ENCODE results near the gene NFE2L2. TPM values are rescaled to one million over a fixed set of nuclear protein-coding genes. Genes with fewer than 3 reads are reported as not detected.

NFE2L2 gene
- polyA plus RNA-seq, 1 experiment: 321 TPM

DNA sequence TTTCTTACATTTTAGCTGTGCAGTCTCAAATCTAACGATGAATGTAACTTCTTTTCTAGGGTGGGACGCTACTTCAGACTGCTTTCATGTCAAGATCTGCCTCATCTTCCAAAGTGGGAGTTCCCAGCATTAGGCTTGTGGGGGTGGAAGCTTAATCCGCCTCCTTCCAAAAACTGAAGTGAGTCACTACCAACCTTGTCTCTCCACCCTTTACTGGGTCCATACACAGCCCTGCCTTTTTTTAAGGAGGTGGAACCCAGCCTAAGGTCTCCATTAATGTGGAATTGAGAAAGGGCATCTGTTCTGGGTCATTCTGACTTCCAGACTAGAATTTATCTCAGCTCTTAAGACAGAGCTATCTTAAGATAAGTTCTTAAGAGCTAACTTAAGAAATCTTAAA, 42.0 kb upstream of the NFE2L2 start:
- H3K27me3 ChIP-seq (ENCODE audit: control insufficient read depth, insufficient read depth, low read length): no peaks in the 10 kb centered on the region
- TF ChIP-seq, protein P1, sequence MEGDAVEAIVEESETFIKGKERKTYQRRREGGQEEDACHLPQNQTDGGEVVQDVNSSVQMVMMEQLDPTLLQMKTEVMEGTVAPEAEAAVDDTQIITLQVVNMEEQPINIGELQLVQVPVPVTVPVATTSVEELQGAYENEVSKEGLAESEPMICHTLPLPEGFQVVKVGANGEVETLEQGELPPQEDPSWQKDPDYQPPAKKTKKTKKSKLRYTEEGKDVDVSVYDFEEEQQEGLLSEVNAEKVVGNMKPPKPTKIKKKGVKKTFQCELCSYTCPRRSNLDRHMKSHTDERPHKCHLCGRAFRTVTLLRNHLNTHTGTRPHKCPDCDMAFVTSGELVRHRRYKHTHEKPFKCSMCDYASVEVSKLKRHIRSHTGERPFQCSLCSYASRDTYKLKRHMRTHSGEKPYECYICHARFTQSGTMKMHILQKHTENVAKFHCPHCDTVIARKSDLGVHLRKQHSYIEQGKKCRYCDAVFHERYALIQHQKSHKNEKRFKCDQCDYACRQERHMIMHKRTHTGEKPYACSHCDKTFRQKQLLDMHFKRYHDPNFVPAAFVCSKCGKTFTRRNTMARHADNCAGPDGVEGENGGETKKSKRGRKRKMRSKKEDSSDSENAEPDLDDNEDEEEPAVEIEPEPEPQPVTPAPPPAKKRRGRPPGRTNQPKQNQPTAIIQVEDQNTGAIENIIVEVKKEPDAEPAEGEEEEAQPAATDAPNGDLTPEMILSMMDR (IDR thresholded peaks at IDR 0.05; ENCODE audit: low read depth, low read length): no peak
- POLR2A ChIA-PET: no interaction called here
- H3K4me3 ChIP-seq (ENCODE audit: low read depth, low read length): no peak overlapping the region
- no peak overlapping the region for H3K27ac ChIP-seq (ENCODE audit: low read depth, low read length)
- CTCF ChIA-PET: interaction anchor here (1.8 kb wide), 1 partner anchor 10 kb away, joined by 10 read pairs; no protein-coding TSS in a partner anchor
- no peak for DNase-seq (ENCODE audit: low read depth, low spot score)
- H3K9me3 ChIP-seq (ENCODE audit: control insufficient read depth, insufficient read depth, low read length): no peaks in the 10 kb centered on the region

GRCh38 chr2:177303939-177304338, 39.4 kb upstream of the NFE2L2 start:
- Histone ChIP-seq H3K4me3 (ENCODE audit: low read depth, low read length) (no peak overlapping the region), H3K27ac (ENCODE audit: low read depth, low read length) (no peak overlapping the region), H3K27me3 (ENCODE audit: control insufficient read depth, insufficient read depth, low read length) (no peaks in the 10 kb centered on the region), H3K9me3 (ENCODE audit: control insufficient read depth, insufficient read depth, low read length) (no peaks in the 10 kb centered on the region)
- TF ChIP-seq, protein P1 (IDR thresholded peaks at IDR 0.05; ENCODE audit: low read depth, low read length): no peak
- POLR2A ChIA-PET: interaction anchor here (1.4 kb wide), 1 partner anchor 39 kb away, joined by 3 read pairs; the partner anchor contains the start of gene NFE2L2
- DNase-seq (ENCODE audit: low read depth, low spot score): no peak
- CTCF ChIA-PET: no interaction called here

- TF ChIP-seq, protein P1 (IDR thresholded peaks at IDR 0.05; ENCODE audit: low read depth, low read length): no peak
- no peak overlapping the region for H3K4me3 ChIP-seq (ENCODE audit: low read depth, low read length)
- no peak overlapping the region for H3K27ac ChIP-seq (ENCODE audit: low read depth, low read length)
- CTCF ChIA-PET: interaction anchor here (0.5 kb wide), 1 partner anchor 27 kb away, joined by 3 read pairs; no protein-coding TSS in a partner anchor
- POLR2A ChIA-PET: no interaction called here
- no peaks in the 10 kb centered on the region for H3K27me3 ChIP-seq (ENCODE audit: control insufficient read depth, insufficient read depth, low read length)
- no peaks in the 10 kb centered on the region for H3K9me3 ChIP-seq (ENCODE audit: control insufficient read depth, insufficient read depth, low read length)
- DNase-seq (ENCODE audit: low read depth, low spot score): no peak
These were observed 38.0 kb upstream of the NFE2L2 start for GRCh38 chr2:177302552-177302951.

- H3K9me3 ChIP-seq (ENCODE audit: control insufficient read depth, insufficient read depth, low read length): no peaks in the 10 kb centered on the region
- no peak overlapping the region for H3K27ac ChIP-seq (ENCODE audit: low read depth, low read length)
- TF ChIP-seq, protein P1 (IDR thresholded peaks at IDR 0.05; ENCODE audit: low read depth, low read length): no peak
- DNase-seq (ENCODE audit: low read depth, low spot score): no peak
- no peak overlapping the region for H3K4me3 ChIP-seq (ENCODE audit: low read depth, low read length)
- ChIA-PET POLR2A (no interaction called here), CTCF (interaction anchor here (0.6 kb wide), 1 partner anchor 53 kb away, joined by 8 read pairs; no protein-coding TSS in a partner anchor)
- H3K27me3 ChIP-seq (ENCODE audit: control insufficient read depth, insufficient read depth, low read length): no peaks in the 10 kb centered on the region
These were observed 33.7 kb upstream of the NFE2L2 start for GRCh38 chr2:177298191-177298590.

- H3K9me3 ChIP-seq (ENCODE audit: control insufficient read depth, insufficient read depth, low read length): no peaks in the 10 kb centered on the region
- no peaks in the 10 kb centered on the region for H3K27me3 ChIP-seq (ENCODE audit: control insufficient read depth, insufficient read depth, low read length)
- TF ChIP-seq, protein P1 (IDR thresholded peaks at IDR 0.05; ENCODE audit: low read depth, low read length): peak; percentile 36
- H3K27ac ChIP-seq (ENCODE audit: low read depth, low read length): no peak overlapping the region
- no peak overlapping the region for H3K4me3 ChIP-seq (ENCODE audit: low read depth, low read length)
- CTCF ChIA-PET: interaction anchor here (0.5 to 2.3 kb wide), 24 partner anchors 9 to 309 kb away, joined by 3 to 16 read pairs (median 4); partner anchors contain the start of gene NFE2L2
- POLR2A ChIA-PET: interaction anchor here (1.7 to 3.1 kb wide), 3 partner anchors 19 to 32 kb away, joined by 5 to 24 read pairs (median 7); partner anchors contain the start of gene NFE2L2
- DNase-seq (ENCODE audit: low read depth, low spot score): no peak
These were observed 31.5 kb upstream of the NFE2L2 start for GRCh38 chr2:177296040-177296439.
